SK-N-SH (cell line): ENCODE measurements around the gene PCDH17. TPM values are rescaled to one million over a fixed set of nuclear protein-coding genes. Genes with fewer than 3 reads are reported as not detected.

Source experiments
- CTCF ChIA-PET: fragments of 300-600, 350-600 bp; formaldehyde crosslinking; extraction: SDS; loops from one replicate; lab custom pipeline; 2021; lab: Yijun Ruan, JAX
- POLR2A ChIA-PET: fragments of 350-600 bp; sonication (Branson Sonifier 250); formaldehyde crosslinking; extraction: SDS; loops from one replicate; lab custom pipeline; 2020; ENCODE audit warnings: antibody characterized with exemption, inconsistent platforms; lab: Yijun Ruan, JAX
- DNase-seq: peaks from one replicate; pipeline ENCODE4 v3.0.0; 2012
- H2AFZ ChIP-seq: fragments of 200-600 bp; sonication (generic); 2 replicates; pipeline ENCODE4 v1.8.1; 2016; ENCODE audit warnings: antibody characterized with exemption, mild to moderate bottlenecking, low read depth
- H3F3A ChIP-seq: fragments of 200-600 bp; sonication (generic); replicated peaks from 2 replicates; pipeline ENCODE3; 2016; ENCODE audit warnings: antibody characterized with exemption, mild to moderate bottlenecking; ENCODE audit not compliant: insufficient read depth
- H3K27ac ChIP-seq, 2 experiments: fragments of 200-500 bp in 1 of 2; fragments of 200-600 bp in 1 of 2; sonication (Bioruptor generic) in 1 of 2; sonication (generic), shearing (Covaris generic) in 1 of 2; 2 replicates each; pipeline versions ENCODE4 v1.5.1 to v1.6.1; 2014 to 2016; ENCODE audit warnings: low read depth in 2 of 2, inconsistent platforms in 1 of 2, low read length in 1 of 2, mild to moderate bottlenecking in 1 of 2, mixed read lengths in 1 of 2
- H3K27me3 ChIP-seq: fragments of 200-600 bp; sonication (generic), shearing (Covaris generic); 2 replicates; pipeline ENCODE4 v1.6.1; 2016; ENCODE audit warnings: mixed run types; ENCODE audit not compliant: insufficient read depth
- H3K36me3 ChIP-seq, 2 experiments: fragments of 200-500 bp in 1 of 2; fragments of 200-600 bp in 1 of 2; sonication (Bioruptor generic) in 1 of 2; sonication (generic) in 1 of 2; replicated peaks in 1 of 2; 2 replicates each; pipeline versions ENCODE3 to v1.5.1; 2014 to 2016; ENCODE audit warnings: low read length in 1 of 2, mild to moderate bottlenecking in 1 of 2; ENCODE audit not compliant: insufficient read depth in 2 of 2, control insufficient read depth in 1 of 2
- H3K4me1 ChIP-seq, 2 experiments: fragments of 200-500 bp in 1 of 2; fragments of 200-600 bp in 1 of 2; sonication (Bioruptor generic) in 1 of 2; sonication (generic), shearing (Covaris generic) in 1 of 2; 2 replicates each; pipeline versions ENCODE4 v1.5.1 to v1.6.1; 2014 to 2016; ENCODE audit warnings: low read depth in 1 of 2, low read length in 1 of 2, mixed run types in 1 of 2; ENCODE audit not compliant: insufficient read depth in 2 of 2, control insufficient read depth in 1 of 2
- H3K4me2 ChIP-seq: fragments of 200-600 bp; sonication (generic), shearing (Covaris generic); 2 replicates; pipeline ENCODE4 v1.6.1; 2017; ENCODE audit warnings: mixed run types
- H3K4me3 ChIP-seq, 2 experiments: fragments of 200-500 bp in 1 of 2; fragments of 200-600 bp in 1 of 2; sonication (Bioruptor generic) in 1 of 2; sonication (generic), shearing (Covaris generic) in 1 of 2; 2 replicates each; pipeline versions ENCODE4 v1.5.1 to v1.8.1; 2014 to 2016; ENCODE audit warnings: low read depth in 2 of 2, inconsistent platforms in 1 of 2, low read length in 1 of 2, mild to moderate bottlenecking in 1 of 2, mixed read lengths in 1 of 2, moderate library complexity in 1 of 2
- H3K79me2 ChIP-seq: fragments of 200-600 bp; sonication (generic); 2 replicates; pipeline ENCODE4 v1.8.1; 2017; ENCODE audit warnings: mild to moderate bottlenecking; ENCODE audit not compliant: insufficient read depth
- H3K9ac ChIP-seq: fragments of 200-600 bp; sonication (generic); 2 replicates; pipeline ENCODE4 v1.6.1; 2017; ENCODE audit warnings: mixed run types
- H3K9me2 ChIP-seq: fragments of 200-600 bp; sonication (generic); 2 replicates; pipeline ENCODE4 v1.6.1; 2017; ENCODE audit warnings: mixed run types
- H3K9me3 ChIP-seq: fragments of 200-600 bp; sonication (generic); 2 replicates; pipeline ENCODE4 v1.6.1; 2017; ENCODE audit warnings: mixed run types, mild to moderate bottlenecking, moderate library complexity
- H4K20me1 ChIP-seq: fragments of 200-600 bp; sonication (generic); 2 replicates; pipeline ENCODE4 v1.6.1; 2017; ENCODE audit warnings: mild to moderate bottlenecking, mixed run types; ENCODE audit not compliant: insufficient read depth
- CHD2 ChIP-seq: fragments of 150-350 bp; IDR thresholded peaks from 2 replicates; pipeline ENCODE4 v1.6.1; 2018; ENCODE audit warnings: low read length; ENCODE audit not compliant: partially characterized antibody
- ELF1 ChIP-seq: IDR thresholded peaks from 2 replicates; pipeline ENCODE4 v1.4.0; 2012
- EZH2phosphoT487 ChIP-seq: fragments of 200-600 bp; sonication (generic); IDR thresholded peaks from 2 replicates; pipeline ENCODE4 v1.6.1; 2017; ENCODE audit warnings: low read depth, mixed run types, mild to moderate bottlenecking, antibody characterized with exemption, moderate library complexity, borderline replicate concordance
- FOSL2 ChIP-seq: IDR thresholded peaks from 2 replicates; pipeline ENCODE4 v1.4.0; 2012; ENCODE audit warnings: low read depth, mild to moderate bottlenecking, moderate library complexity, borderline replicate concordance
- FOXJ3 ChIP-seq: sonication (generic); formaldehyde crosslinking; IDR thresholded peaks from 2 replicates; pipeline ENCODE4 v1.5.1; 2020; ENCODE audit warnings: mild to moderate bottlenecking, missing genetic modification reagents
- FOXM1 ChIP-seq: IDR thresholded peaks from 2 replicates; pipeline ENCODE4 v1.4.0; 2012; ENCODE audit warnings: low read depth, mild to moderate bottlenecking
- GATA2 ChIP-seq: sonication (generic); formaldehyde crosslinking; IDR thresholded peaks from 2 replicates; pipeline ENCODE4 v1.5.0; 2020; ENCODE audit warnings: mild to moderate bottlenecking, missing genetic modification reagents
- JUND ChIP-seq: IDR thresholded peaks from 2 replicates; pipeline ENCODE4 v1.4.0; 2012
- MEF2A ChIP-seq: IDR thresholded peaks from 2 replicates; pipeline ENCODE4 v1.4.0; 2012; ENCODE audit warnings: low read depth, borderline replicate concordance
- MXI1 ChIP-seq: IDR thresholded peaks from 2 replicates; pipeline ENCODE4 v1.6.1; 2012; ENCODE audit warnings: mild to moderate bottlenecking, low read depth, low read length, improper control_type of control experiment
- NFIC ChIP-seq: IDR thresholded peaks from 2 replicates; pipeline ENCODE4 v1.4.0; 2012; ENCODE audit warnings: borderline replicate concordance
- POLR2AphosphoS5 ChIP-seq: IDR thresholded peaks from 2 replicates; pipeline ENCODE4 v1.6.1; 2012; ENCODE audit warnings: low read depth, low read length
- RAD21 ChIP-seq: IDR thresholded peaks from 2 replicates; pipeline ENCODE4 v1.6.1; 2012; ENCODE audit warnings: mild to moderate bottlenecking, low read length
- RCOR1 ChIP-seq: fragments of 150-350 bp; IDR thresholded peaks from 2 replicates; pipeline ENCODE4 v1.6.1; 2017; ENCODE audit warnings: antibody characterized with exemption, low read length
- RFX5 ChIP-seq: IDR thresholded peaks from 2 replicates; pipeline ENCODE4 v1.6.1; 2012; ENCODE audit warnings: mild to moderate bottlenecking, improper control_type of control experiment, low read length
- RXRA ChIP-seq: IDR thresholded peaks from 2 replicates; pipeline ENCODE4 v1.4.0; 2012; ENCODE audit warnings: low read depth, mild to moderate bottlenecking, borderline replicate concordance
- SMC3 ChIP-seq: IDR thresholded peaks from 2 replicates; pipeline ENCODE4 v1.6.1; 2012; ENCODE audit warnings: low read depth, low read length, improper control_type of control experiment
- TAF1 ChIP-seq: IDR thresholded peaks from 2 replicates; pipeline ENCODE4 v1.6.1; 2012; ENCODE audit warnings: low read depth, mild to moderate bottlenecking, low read length, moderate library complexity, borderline replicate concordance
- TCF12 ChIP-seq: IDR thresholded peaks from 2 replicates; pipeline ENCODE4 v1.4.0; 2012
- TEAD4 ChIP-seq: IDR thresholded peaks from 2 replicates; pipeline ENCODE4 v1.4.0; 2012; ENCODE audit warnings: mild to moderate bottlenecking, borderline replicate concordance; ENCODE audit not compliant: insufficient read depth
- YY1 ChIP-seq: IDR thresholded peaks from 2 replicates; pipeline ENCODE4 v1.4.0; 2012; ENCODE audit warnings: low read depth, mild to moderate bottlenecking
- ZBTB33 ChIP-seq: IDR thresholded peaks from 2 replicates; pipeline ENCODE4 v1.4.0; 2012; ENCODE audit warnings: low read depth, borderline replicate concordance
- WGBS: methylation state at CpG from one replicate; pipeline ENCODE4 v1.1.6; 2017; ENCODE audit warnings: low lambda C conversion rate; 5-methylcytosine and 5-hydroxymethylcytosine counted together
- polyA plus RNA-seq, 3 experiments: library from polyadenylated mRNA; depleted of rRNA; stranded (reverse); fragments of >200 nt; gene quantifications; 2 replicates each; pipeline ENCODE4 v1.2.3, GENCODE V29; 2012
- TF ChIP-seq, protein P1 (sequence below): IDR thresholded peaks from 2 replicates; pipeline ENCODE4 v1.4.0; 2012; ENCODE audit warnings: low read depth, borderline replicate concordance
- TF ChIP-seq, protein P2 (sequence below): IDR thresholded peaks from 2 replicates; pipeline ENCODE4 v1.6.1; 2012; ENCODE audit warnings: mild to moderate bottlenecking, low read depth, low read length, moderate library complexity

Gene PCDH17
- polyA plus RNA-seq, 1 of the 3 experiments (the other 2 are of a cell fraction): 0.13 TPM

GRCh38 chr13:57682128-57682716, 50.7 kb downstream of the PCDH17 start:
- H3F3A ChIP-seq: no peaks in the 10 kb centered on the region
- peaks cover 0 to 2% of the 10 kb centered on the region in 2 experiments for H3K36me3 ChIP-seq
- no peak for DNase-seq
- WGBS: 69% methylated on average over 4 of the region's 4 CpGs
- no peak for TF ChIP-seq ZBTB33
- no peak for TF ChIP-seq EZH2phosphoT487
- no peak for TF ChIP-seq TEAD4
- TF ChIP-seq RCOR1: no peak
- TF ChIP-seq CHD2: no peak
- no peak for TF ChIP-seq ELF1
- no peak for TF ChIP-seq FOXM1
- TF ChIP-seq RFX5: no peak
- TF ChIP-seq GATA2 (CRISPR knock-in tag): no peak
- no peak for TF ChIP-seq POLR2AphosphoS5
- TF ChIP-seq, protein P1, sequence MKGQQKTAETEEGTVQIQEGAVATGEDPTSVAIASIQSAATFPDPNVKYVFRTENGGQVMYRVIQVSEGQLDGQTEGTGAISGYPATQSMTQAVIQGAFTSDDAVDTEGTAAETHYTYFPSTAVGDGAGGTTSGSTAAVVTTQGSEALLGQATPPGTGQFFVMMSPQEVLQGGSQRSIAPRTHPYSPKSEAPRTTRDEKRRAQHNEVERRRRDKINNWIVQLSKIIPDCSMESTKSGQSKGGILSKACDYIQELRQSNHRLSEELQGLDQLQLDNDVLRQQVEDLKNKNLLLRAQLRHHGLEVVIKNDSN: no peak
- no peak for TF ChIP-seq RAD21
- no peak for TF ChIP-seq MEF2A
- no peak for TF ChIP-seq NFIC
- TF ChIP-seq FOSL2: no peak
- no peak for TF ChIP-seq FOXJ3 (CRISPR knock-in tag)
- no peak for TF ChIP-seq JUND
- H2AFZ ChIP-seq: no peak overlapping the region
- no peak overlapping the region for H3K9ac ChIP-seq
- H4K20me1 ChIP-seq: no peaks in the 10 kb centered on the region
- H3K4me1 ChIP-seq: no peaks in the 10 kb centered on the region
- H3K4me3 ChIP-seq: no peak overlapping the region
- H3K79me2 ChIP-seq: no peaks in the 10 kb centered on the region
- no peak overlapping the region for H3K4me2 ChIP-seq
- no peaks in the 10 kb centered on the region for H3K9me3 ChIP-seq
- no peaks in the 10 kb centered on the region for H3K9me2 ChIP-seq
- POLR2A ChIA-PET: no interaction called here
- no peak overlapping the region for H3K27ac ChIP-seq
- CTCF ChIA-PET: no interaction called here
- H3K27me3 ChIP-seq: no peaks in the 10 kb centered on the region

DNA sequence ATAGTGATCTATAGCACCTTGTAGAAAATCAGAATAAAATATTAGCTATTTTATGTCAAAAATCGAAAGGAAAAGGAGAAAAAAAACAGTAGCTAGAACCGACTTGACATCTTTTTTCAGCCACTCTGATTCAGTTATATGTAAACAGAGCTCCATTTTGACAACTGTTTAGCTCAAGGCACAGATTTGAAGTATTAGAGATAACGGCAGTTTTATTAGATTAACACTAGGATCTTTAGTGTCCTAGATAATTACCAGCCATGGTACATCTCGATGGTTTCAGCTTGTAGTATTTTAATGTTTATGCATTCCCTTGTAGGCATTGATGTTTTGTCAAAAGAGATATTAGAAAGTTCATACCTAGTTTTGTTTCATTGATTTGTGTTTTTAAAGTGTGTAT, 67.3 kb downstream of the PCDH17 start:
- Histone ChIP-seq H4K20me1 (no peaks in the 10 kb centered on the region), H3K4me2 (no peak overlapping the region), H2AFZ (peak overlapping the region; percentile 54; the same call in 1 of the 2 replicates), H3K9me2 (no peaks in the 10 kb centered on the region), H3F3A (no peaks in the 10 kb centered on the region), H3K27ac (no peak overlapping the region; a peak in 1 of 4 replicates), H3K27me3 (no peaks in the 10 kb centered on the region), H3K9ac (no peak overlapping the region), H3K9me3 (no peaks in the 10 kb centered on the region), H3K79me2 (no peaks in the 10 kb centered on the region), H3K4me1 (peaks cover 0 to 3% of the 10 kb centered on the region in 2 experiments; a peak in 1 of 4 replicates), H3K4me3 (no peak overlapping the region), H3K36me3 (no peaks in the 10 kb centered on the region)
- ChIA-PET CTCF (interaction anchor here (0.8 to 1.6 kb wide), 2 partner anchors 71 to 74 kb away, joined by 3 to 8 read pairs; no protein-coding TSS in a partner anchor), POLR2A (no interaction called here)
- 12% methylated on average over 4 of the region's 4 CpGs for WGBS
- peak; percentile 16 for DNase-seq
- TF ChIP-seq, protein P2, sequence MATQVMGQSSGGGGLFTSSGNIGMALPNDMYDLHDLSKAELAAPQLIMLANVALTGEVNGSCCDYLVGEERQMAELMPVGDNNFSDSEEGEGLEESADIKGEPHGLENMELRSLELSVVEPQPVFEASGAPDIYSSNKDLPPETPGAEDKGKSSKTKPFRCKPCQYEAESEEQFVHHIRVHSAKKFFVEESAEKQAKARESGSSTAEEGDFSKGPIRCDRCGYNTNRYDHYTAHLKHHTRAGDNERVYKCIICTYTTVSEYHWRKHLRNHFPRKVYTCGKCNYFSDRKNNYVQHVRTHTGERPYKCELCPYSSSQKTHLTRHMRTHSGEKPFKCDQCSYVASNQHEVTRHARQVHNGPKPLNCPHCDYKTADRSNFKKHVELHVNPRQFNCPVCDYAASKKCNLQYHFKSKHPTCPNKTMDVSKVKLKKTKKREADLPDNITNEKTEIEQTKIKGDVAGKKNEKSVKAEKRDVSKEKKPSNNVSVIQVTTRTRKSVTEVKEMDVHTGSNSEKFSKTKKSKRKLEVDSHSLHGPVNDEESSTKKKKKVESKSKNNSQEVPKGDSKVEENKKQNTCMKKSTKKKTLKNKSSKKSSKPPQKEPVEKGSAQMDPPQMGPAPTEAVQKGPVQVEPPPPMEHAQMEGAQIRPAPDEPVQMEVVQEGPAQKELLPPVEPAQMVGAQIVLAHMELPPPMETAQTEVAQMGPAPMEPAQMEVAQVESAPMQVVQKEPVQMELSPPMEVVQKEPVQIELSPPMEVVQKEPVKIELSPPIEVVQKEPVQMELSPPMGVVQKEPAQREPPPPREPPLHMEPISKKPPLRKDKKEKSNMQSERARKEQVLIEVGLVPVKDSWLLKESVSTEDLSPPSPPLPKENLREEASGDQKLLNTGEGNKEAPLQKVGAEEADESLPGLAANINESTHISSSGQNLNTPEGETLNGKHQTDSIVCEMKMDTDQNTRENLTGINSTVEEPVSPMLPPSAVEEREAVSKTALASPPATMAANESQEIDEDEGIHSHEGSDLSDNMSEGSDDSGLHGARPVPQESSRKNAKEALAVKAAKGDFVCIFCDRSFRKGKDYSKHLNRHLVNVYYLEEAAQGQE: no peak
- no peak for TF ChIP-seq RXRA
- no peak for TF ChIP-seq SMC3
- no peak for TF ChIP-seq MXI1
- TF ChIP-seq TCF12: 0 out of 2 replicates have a peak, but pooled peaks have one; percentile 5
- TF ChIP-seq TAF1: no peak
- no peak for TF ChIP-seq EZH2phosphoT487
- TF ChIP-seq YY1: no peak
- no peak for TF ChIP-seq ELF1
